Esophagus muscularis mucosa (tissue), 4 donors: ENCODE data around the gene MAPKAP1.

Source experiments
- CTCF ChIP-seq, 3 experiments: fragments of 200-600 bp in 2 of 3; fragments of 450-650 bp in 1 of 3; sonication (generic) in 2 of 3; IDR thresholded peaks; one replicate each; pipeline ENCODE4 v1.5.1; 2017 to 2019; ENCODE audit warnings: antibody characterized with exemption in 3 of 3, mild to moderate bottlenecking in 2 of 3, moderate library complexity in 1 of 3
- EP300 ChIP-seq: sonication (generic); formaldehyde crosslinking; IDR thresholded peaks from one replicate; pipeline ENCODE4 v1.6.1; 2017; ENCODE audit warnings: antibody characterized with exemption
- POLR2A ChIP-seq: fragments of 450-650 bp; IDR thresholded peaks from one replicate; pipeline ENCODE4 v1.6.1; 2017; ENCODE audit warnings: antibody characterized with exemption, moderate library complexity, mild to moderate bottlenecking, low read depth
- POLR2AphosphoS5 ChIP-seq, 2 donors: sonication (generic); formaldehyde crosslinking; IDR thresholded peaks; one replicate each; pipeline ENCODE4 v1.6.1; 2017; ENCODE audit warnings: antibody characterized with exemption in 2 of 2

GRCh38 chr9:125470767-125471580, 236.0 kb downstream of the MAPKAP1 start:
- TF ChIP-seq CTCF (IDR thresholded peaks at IDR 0.05) (no peak), POLR2A (no peak), POLR2AphosphoS5 (IDR thresholded peaks at IDR 0.05) (no peak), EP300 (no peak)
